Thymus (tissue), 11 donors: ENCODE results near the gene KLRF1. TPM values are rescaled to one million over a fixed set of nuclear protein-coding genes. Genes with fewer than 3 reads are reported as not detected.
"Not testable (repeated sequence)": the region's sequence is repeated elsewhere in the genome, so short reads cannot be mapped to it uniquely, and the experiment has no call there.

Experiments used
- DNase-seq, 9 donors: peaks; one replicate each; pipeline ENCODE4 v3.0.0-alpha.2; 2013; ENCODE audit warnings: low spot score in 9 of 9, low read depth in 6 of 9, missing footprints in 1 of 9
- H3K27ac ChIP-seq, 2 donors: one replicate each; pipeline ENCODE4 v1.5.1; 2013; ENCODE audit warnings: control low read depth in 1 of 2, low read depth in 1 of 2, low read length in 1 of 2, mild to moderate bottlenecking in 1 of 2, moderate library complexity in 1 of 2
- H3K27me3 ChIP-seq, 2 donors: one replicate each; pipeline ENCODE4 v1.5.1; 2013; ENCODE audit warnings: low read length in 1 of 2; ENCODE audit not compliant: control insufficient read depth in 2 of 2, insufficient read depth in 1 of 2
- H3K36me3 ChIP-seq, 2 donors: one replicate each; pipeline ENCODE4 v1.5.1; 2013; ENCODE audit warnings: low read length in 1 of 2, mild to moderate bottlenecking in 1 of 2, moderate library complexity in 1 of 2; ENCODE audit not compliant: control insufficient read depth in 2 of 2, insufficient read depth in 2 of 2
- H3K4me1 ChIP-seq, 2 donors: one replicate each; pipeline ENCODE4 v1.5.1; 2013; ENCODE audit warnings: low read length in 2 of 2; ENCODE audit not compliant: control insufficient read depth in 2 of 2, insufficient read depth in 2 of 2
- H3K4me3 ChIP-seq, 2 donors: one replicate each; pipeline ENCODE4 v1.5.1; 2013; ENCODE audit warnings: low read length in 2 of 2, control low read depth in 1 of 2, mild to moderate bottlenecking in 1 of 2
- H3K9me3 ChIP-seq, 2 donors: one replicate each; pipeline ENCODE4 v1.5.1; 2013; ENCODE audit warnings: low read length in 1 of 2, mild to moderate bottlenecking in 1 of 2; ENCODE audit not compliant: control insufficient read depth in 2 of 2, insufficient read depth in 1 of 2
- WGBS: extraction: QIAGEN DNeasy Blood & Tissue Kit; methylation state at CpG from one replicate; pipeline ENCODE4 v1.1.7; 2013; 5-methylcytosine and 5-hydroxymethylcytosine counted together
- polyA plus RNA-seq: library from polyadenylated mRNA; stranded (reverse); fragments of 200-250 nt; gene quantifications from one replicate; pipeline ENCODE4 v1.2.3, GENCODE V29; 2013
- total RNA-seq: library from RNA; stranded (reverse); fragments of 120-200 nt; gene quantifications from one replicate; pipeline ENCODE4 v1.2.4, GENCODE V29; 2013
- donor health status: healthy.

Gene KLRF1
- total and polyA plus RNA-seq, 2 donors, result 0.80 to 3.3 TPM

DNA sequence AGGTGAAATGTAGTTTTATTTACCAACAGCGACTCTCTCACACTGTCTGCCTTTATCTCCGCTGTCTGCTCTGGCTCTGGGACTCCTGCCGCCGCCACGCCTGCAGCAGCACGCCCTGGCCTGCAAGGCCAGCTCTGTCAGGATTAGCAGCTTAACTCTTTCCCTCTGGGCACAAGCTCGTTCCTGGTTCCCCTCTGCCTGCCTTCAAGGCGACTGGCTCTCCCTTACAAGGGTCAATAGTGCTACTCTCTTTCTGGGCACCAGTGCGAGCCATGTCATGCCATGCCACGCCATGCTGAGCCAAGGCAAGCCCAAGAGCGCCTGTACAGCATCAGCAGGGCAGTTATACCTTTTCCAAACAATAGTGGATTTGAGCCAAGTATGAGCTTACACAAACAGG is 45.5 kb downstream of the KLRF1 start:
- H3K27me3 ChIP-seq, result no peaks in the 10 kb centered on the region
- H3K36me3 ChIP-seq, result no peaks in the 10 kb centered on the region
- H3K9me3 ChIP-seq, result no peaks in the 10 kb centered on the region
- no peaks in the 10 kb centered on the region for H3K4me1 ChIP-seq
- no peak overlapping the region for H3K27ac ChIP-seq
- H3K4me3 ChIP-seq, result no peak overlapping the region
- 92% methylated on average over 11 of the region's 11 CpGs for WGBS
- no peak for DNase-seq

DNA sequence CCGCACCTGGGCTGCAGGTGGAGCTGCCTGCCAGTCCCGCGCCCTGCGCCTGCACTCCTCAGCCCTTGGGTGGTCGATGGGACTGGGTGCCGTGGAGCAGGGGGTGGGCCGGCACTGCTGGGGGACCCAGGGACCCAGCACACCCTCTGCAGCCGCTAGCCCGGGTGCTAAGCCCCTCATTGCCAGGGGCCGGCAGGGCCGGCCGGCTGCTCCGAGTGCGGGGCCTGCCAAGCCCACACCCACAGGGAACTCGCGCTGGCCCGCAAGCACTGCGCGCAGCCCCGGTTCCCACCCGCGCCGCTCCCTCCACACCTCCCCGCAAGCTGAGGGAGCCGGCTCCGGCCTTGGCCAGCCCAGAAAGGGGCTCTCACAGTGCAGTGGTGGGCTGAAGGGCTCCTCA is 48.8 kb downstream of the KLRF1 start:
- not testable (repeated sequence) for H3K27me3 ChIP-seq, H3K27ac ChIP-seq, H3K4me1 ChIP-seq, DNase-seq, H3K36me3 ChIP-seq, H3K9me3 ChIP-seq, H3K4me3 ChIP-seq
- over 99% methylated on average over 26 of the region's 26 CpGs for WGBS

DNA sequence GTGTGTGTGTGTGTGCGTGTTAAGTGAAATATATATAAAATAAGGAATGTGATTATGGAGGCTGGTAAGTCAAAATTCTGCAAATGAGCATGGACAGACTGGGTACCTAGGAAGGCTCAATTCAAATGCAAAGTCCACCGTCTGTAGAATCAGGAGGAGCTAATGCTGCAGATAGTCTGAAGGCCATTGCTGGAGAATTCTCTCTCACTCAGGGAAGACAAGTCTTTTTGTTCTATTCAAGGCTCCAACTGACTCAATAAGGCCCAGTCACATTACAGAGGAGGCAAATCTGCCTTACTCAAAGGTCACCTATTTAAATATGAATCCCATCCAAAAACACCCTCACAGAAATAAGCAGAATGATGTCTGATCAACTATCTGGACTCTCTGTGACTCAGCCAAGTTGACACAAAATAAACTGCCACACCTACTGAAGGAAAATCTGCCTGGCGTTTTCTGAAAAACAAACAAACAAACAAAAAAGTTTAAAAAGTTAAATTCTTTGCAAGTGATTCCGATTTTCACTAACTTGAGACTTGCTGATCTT is 53.3 kb downstream of the KLRF1 start:
- no peak overlapping the region for H3K4me3 ChIP-seq
- no peak overlapping the region for H3K27ac ChIP-seq
- 97% methylated on average over 4 of the region's 4 CpGs for WGBS
- H3K4me1 ChIP-seq, result no peaks in the 10 kb centered on the region
- H3K9me3 ChIP-seq, result no peaks in the 10 kb centered on the region
- no peaks in the 10 kb centered on the region for H3K27me3 ChIP-seq
- H3K36me3 ChIP-seq, result no peaks in the 10 kb centered on the region
- no peak for DNase-seq

DNA sequence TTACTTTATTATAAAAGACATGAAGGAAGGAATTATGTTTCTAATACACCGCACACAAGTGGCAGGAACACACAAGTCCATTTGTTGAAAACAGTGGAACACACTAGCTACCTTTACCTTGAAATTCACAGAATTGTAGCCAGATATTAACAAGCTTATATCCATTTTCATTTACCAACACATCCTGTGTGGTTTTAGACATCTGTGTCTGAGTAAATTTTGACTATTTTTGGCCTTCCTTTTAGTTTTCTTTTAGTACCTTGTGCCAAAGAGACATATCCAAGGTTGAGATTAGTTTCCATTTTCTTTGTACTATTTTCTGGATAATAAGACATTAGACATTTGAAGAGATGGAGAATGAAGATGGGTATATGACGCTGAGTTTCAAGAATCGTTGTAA is 54.0 kb downstream of the KLRF1 start, which contains the start of gene KLRF2:
TSS of gene KLRF2 (plus strand) at position 244 of the 400 bp plus-strand sequence. CDS start at position 351, 107 bp downstream.
- 75% methylated on average over 3 of the region's 3 CpGs for WGBS
- Histone ChIP-seq H3K36me3 (no peaks in the 10 kb centered on the region), H3K4me1 (no peaks in the 10 kb centered on the region), H3K27me3 (no peaks in the 10 kb centered on the region), H3K27ac (no peak within 1 kb of the TSS), H3K4me3 (no peak within 1 kb of the TSS), H3K9me3 (no peaks in the 10 kb centered on the region)
- DNase-seq, result no peak

DNA sequence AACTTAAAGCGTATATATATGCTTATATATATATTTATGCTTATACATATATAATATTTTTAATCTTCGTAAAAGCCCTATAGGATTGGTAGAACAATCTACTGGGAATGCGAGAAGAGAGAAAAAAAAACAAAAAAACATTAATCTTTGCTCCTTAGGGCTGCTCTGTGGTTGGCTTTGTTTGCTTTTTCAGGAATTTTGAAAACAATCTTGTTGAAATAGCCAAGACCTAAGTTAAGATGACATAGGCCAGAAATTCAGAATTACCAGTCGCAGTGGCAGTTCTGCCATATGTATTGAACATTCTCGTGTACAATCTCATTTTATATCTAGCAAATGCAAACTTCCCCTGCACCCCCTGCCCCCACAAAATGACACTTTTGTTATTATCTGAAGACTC is 54.7 kb downstream of the KLRF1 start:
- no peaks in the 10 kb centered on the region for H3K36me3 ChIP-seq
- no peak overlapping the region for H3K27ac ChIP-seq
- 96% methylated on average over 5 of the region's 5 CpGs for WGBS
- H3K4me3 ChIP-seq, result no peak overlapping the region
- DNase-seq, result no peak
- H3K4me1 ChIP-seq, result no peaks in the 10 kb centered on the region
- H3K27me3 ChIP-seq, result no peaks in the 10 kb centered on the region
- no peaks in the 10 kb centered on the region for H3K9me3 ChIP-seq

GRCh38 chr12:9883175-9883574 is 55.9 kb downstream of the KLRF1 start:
- no peak overlapping the region for H3K27ac ChIP-seq
- DNase-seq, result no peak
- H3K4me3 ChIP-seq, result no peak overlapping the region
- no peaks in the 10 kb centered on the region for H3K36me3 ChIP-seq
- H3K4me1 ChIP-seq, result no peaks in the 10 kb centered on the region
- H3K9me3 ChIP-seq, result peaks cover 0 to 3% of the 10 kb centered on the region in 2 donors
- no peaks in the 10 kb centered on the region for H3K27me3 ChIP-seq

GRCh38 chr12:9888665-9889273 is 61.5 kb downstream of the KLRF1 start:
- no peak overlapping the region for H3K27ac ChIP-seq
- no peak overlapping the region for H3K4me3 ChIP-seq
- no peaks in the 10 kb centered on the region for H3K4me1 ChIP-seq
- no peaks in the 10 kb centered on the region for H3K36me3 ChIP-seq
- H3K9me3 ChIP-seq, result peaks cover 0 to 3% of the 10 kb centered on the region in 2 donors
- DNase-seq, result no peak
- no peaks in the 10 kb centered on the region for H3K27me3 ChIP-seq
- WGBS, result 82% methylated on average over 4 of the region's 4 CpGs

Other genes starting within 250 kb of the KLRF1 start
- 22.6 TPM for gene KLRB1, start 219.6 kb upstream of the KLRF1 start, total RNA-seq
- gene KLRB1, start 219.6 kb upstream of the KLRF1 start, polyA plus RNA-seq, result 7.9 TPM
- gene CLEC2D, start 157.8 kb upstream of the KLRF1 start, total RNA-seq, result 89.3 TPM
- gene CLEC2D, start 157.8 kb upstream of the KLRF1 start, polyA plus RNA-seq, result 93.0 TPM
- 4.0 TPM for gene CLECL1, start 94.4 kb upstream of the KLRF1 start, total RNA-seq
- gene CLECL1, start 94.4 kb upstream of the KLRF1 start, polyA plus RNA-seq, result 11.2 TPM
- gene CD69, start 66.6 kb upstream of the KLRF1 start, total RNA-seq, result 90.9 TPM
- gene CD69, start 66.6 kb upstream of the KLRF1 start, polyA plus RNA-seq, result 222 TPM
- 29.7 TPM for gene CLEC2B, start 41.9 kb downstream of the KLRF1 start, total RNA-seq
- 42.7 TPM for gene CLEC2B, start 41.9 kb downstream of the KLRF1 start, polyA plus RNA-seq
- gene KLRF2, start 54.0 kb downstream of the KLRF1 start, total RNA-seq, result 0.76 TPM
- gene KLRF2, start 54.0 kb downstream of the KLRF1 start, polyA plus RNA-seq, result 0.11 TPM
- not detected for gene CLEC2A, start 104.9 kb downstream of the KLRF1 start, total RNA-seq
- 0.11 TPM for gene CLEC2A, start 104.9 kb downstream of the KLRF1 start, polyA plus RNA-seq
- 2.9 TPM for gene CLEC12A, start 143.9 kb downstream of the KLRF1 start, total RNA-seq
- 6.8 TPM for gene CLEC12A, start 143.9 kb downstream of the KLRF1 start, polyA plus RNA-seq
- 0.19 TPM for gene CLEC1B, start 171.6 kb downstream of the KLRF1 start, total RNA-seq
- gene CLEC1B, start 171.6 kb downstream of the KLRF1 start, polyA plus RNA-seq, result 0.48 TPM
- gene CLEC12B, start 183.1 kb downstream of the KLRF1 start, total RNA-seq, result 0.42 TPM
- gene CLEC12B, start 183.1 kb downstream of the KLRF1 start, polyA plus RNA-seq, result 0.50 TPM
- gene CLEC9A, start 203.2 kb downstream of the KLRF1 start, total RNA-seq, result 16.2 TPM
- 12.6 TPM for gene CLEC9A, start 203.2 kb downstream of the KLRF1 start, polyA plus RNA-seq